ENCODE data around the gene RXRG. TPM values are rescaled to one million over a fixed set of nuclear protein-coding genes. Genes with fewer than 3 reads are reported as not detected.
A peak's percentile ranks its signal among the peaks of the same experiment; 100 is the strongest.

Gene RXRG
- total RNA-seq, 2 experiments from 2014 or later = not detected

DNA sequence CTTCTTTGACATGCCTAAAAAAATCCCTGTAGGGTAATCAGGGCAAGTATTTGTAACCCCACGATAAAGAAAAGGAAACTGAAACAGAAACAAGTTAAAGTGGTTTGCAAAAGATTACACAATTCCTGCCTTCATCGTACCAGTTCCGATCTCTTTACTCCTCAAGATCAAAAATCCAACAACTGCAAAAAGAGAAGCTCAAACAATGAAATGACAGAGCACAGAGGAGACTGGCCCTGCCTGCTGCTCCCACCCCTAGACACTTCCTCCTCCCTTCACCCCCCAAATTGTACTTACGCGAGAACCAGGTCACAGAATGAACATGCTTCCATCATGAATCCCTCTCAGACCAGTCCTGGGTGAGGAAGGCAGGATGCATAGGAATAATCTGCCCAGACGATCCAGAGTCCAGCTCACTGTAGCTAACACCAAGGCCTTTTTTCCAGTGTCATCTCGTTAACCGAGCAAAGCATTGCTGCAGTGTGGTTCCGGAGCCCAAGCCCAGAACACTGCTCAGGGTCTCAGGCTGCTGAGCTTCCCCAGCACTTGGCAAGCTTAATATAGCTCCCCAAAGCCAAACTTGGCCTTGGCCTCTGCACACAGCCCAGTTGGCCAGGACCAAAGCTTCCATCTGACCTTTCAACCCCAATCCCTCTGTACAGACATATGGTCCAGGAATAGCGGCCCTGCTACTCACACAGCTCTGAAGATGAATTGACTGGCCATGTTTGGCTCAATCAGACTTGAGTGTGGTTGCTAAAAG, 20.3 kb downstream of the RXRG start:
- Mint-ChIP-seq H3K27ac (peak overlapping the region; percentile 88), H3K27me3 (ENCODE audit: low read depth) (no peaks in the 10 kb centered on the region), H3K4me1 (ENCODE audit: low read depth) (peaks cover 16% of the 10 kb centered on the region), H3K36me3 (ENCODE audit: low read depth) (no peaks in the 10 kb centered on the region), H3K4me3 (peak overlapping the region; percentile 59), H3K9me3 (ENCODE audit: insufficient read depth) (no peaks in the 10 kb centered on the region)
- DNase-seq (peak; percentile 23), ATAC-seq (peak; percentile 74)
- POLR2A ChIA-PET = interaction anchor here (0.9 kb wide), 1 partner anchor 29 kb away, joined by 3 read pairs; no protein-coding TSS in a partner anchor
- CTCF ChIA-PET = interaction anchor here (0.9 to 1.4 kb wide), 3 partner anchors 18 to 169 kb away, joined by 3 to 5 read pairs (median 3); no protein-coding TSS in a partner anchor

GRCh38 chr1:165423136-165423535, 21.8 kb downstream of the RXRG start:
- ChIA-PET CTCF (no interaction called here), POLR2A (no interaction called here)
- H3K9me3 Mint-ChIP-seq (ENCODE audit: insufficient read depth) = no peaks in the 10 kb centered on the region
- H3K4me1 Mint-ChIP-seq (ENCODE audit: low read depth) = peaks cover 16% of the 10 kb centered on the region
- H3K27me3 Mint-ChIP-seq (ENCODE audit: low read depth) = peaks cover 4% of the 10 kb centered on the region
- ATAC-seq (no peak), DNase-seq (no peak)
- no peaks in the 10 kb centered on the region for H3K36me3 Mint-ChIP-seq (ENCODE audit: low read depth)
- no peak overlapping the region for H3K4me3 Mint-ChIP-seq
- H3K27ac Mint-ChIP-seq = no peak overlapping the region

DNA sequence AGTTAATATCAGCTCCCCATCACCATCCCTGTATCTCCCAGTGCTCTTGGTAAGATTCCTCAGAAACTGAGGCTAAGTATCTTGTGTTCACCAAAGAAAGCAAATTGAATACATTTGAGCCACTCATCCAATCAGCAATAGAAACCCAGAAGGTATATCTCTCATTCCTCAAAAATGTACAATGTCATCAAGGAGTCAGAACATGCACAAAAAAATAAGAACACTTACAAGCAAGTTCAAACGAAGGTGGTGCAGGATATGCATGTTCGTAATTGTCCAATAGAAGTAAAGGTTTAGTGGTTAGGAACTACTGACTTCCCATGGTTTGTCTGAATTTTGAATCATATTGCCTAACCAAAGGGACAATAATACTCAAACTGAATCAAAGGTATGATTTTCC, 24.3 kb downstream of the RXRG start:
- CTCF ChIA-PET = interaction anchor here (0.8 kb wide), 1 partner anchor 172 kb away, joined by 3 read pairs; no protein-coding TSS in a partner anchor
- no peaks in the 10 kb centered on the region for H3K9me3 Mint-ChIP-seq (ENCODE audit: insufficient read depth)
- ATAC-seq = no peak

GRCh38 chr1:165419839-165420238, 25.1 kb downstream of the RXRG start:
- ATAC-seq (no peak), DNase-seq (no peak)
- H3K4me3 Mint-ChIP-seq = no peak overlapping the region
- H3K36me3 Mint-ChIP-seq (ENCODE audit: low read depth) = no peaks in the 10 kb centered on the region
- no peaks in the 10 kb centered on the region for H3K9me3 Mint-ChIP-seq (ENCODE audit: insufficient read depth)
- no peak overlapping the region for H3K27ac Mint-ChIP-seq
- POLR2A ChIA-PET = interaction anchor here (0.6 kb wide), 1 partner anchor 325 kb away, joined by 5 read pairs; no protein-coding TSS in a partner anchor
- H3K27me3 Mint-ChIP-seq (ENCODE audit: low read depth) = peaks cover 27% of the 10 kb centered on the region
- CTCF ChIA-PET = interaction anchor here (0.9 to 1.4 kb wide), 2 partner anchors 17 to 53 kb away, joined by 3 to 6 read pairs; no protein-coding TSS in a partner anchor
- H3K4me1 Mint-ChIP-seq (ENCODE audit: low read depth) = peaks cover 11% of the 10 kb centered on the region

More for the DNA sequence above, 24.3 kb downstream of the RXRG start:
- Mint-ChIP-seq H3K27me3 (ENCODE audit: low read depth) (peaks cover 18% of the 10 kb centered on the region), H3K4me1 (ENCODE audit: low read depth) (peaks cover 16% of the 10 kb centered on the region), H3K4me3 (no peak overlapping the region), H3K27ac (no peak overlapping the region), H3K36me3 (ENCODE audit: low read depth) (no peaks in the 10 kb centered on the region)
- POLR2A ChIA-PET = no interaction called here
- DNase-seq = no peak

DNA sequence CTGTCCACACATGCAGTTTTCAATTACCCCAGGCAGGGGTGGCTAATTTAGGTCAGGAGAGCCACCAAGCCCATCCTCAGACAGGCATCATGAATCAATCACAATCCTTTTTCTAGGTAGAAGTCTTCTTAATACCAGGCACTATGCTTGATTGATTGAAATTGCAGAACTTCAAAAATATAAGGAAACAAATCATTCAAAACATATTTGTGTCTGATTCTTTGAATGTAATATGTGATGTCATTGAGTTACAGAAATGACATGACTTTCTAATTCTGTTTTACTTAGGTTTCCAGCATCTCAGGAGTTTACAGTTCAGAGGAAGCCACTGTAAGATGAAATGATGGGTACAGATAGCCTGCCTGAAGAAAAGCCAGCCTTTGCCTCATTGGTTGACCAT, 26.7 kb downstream of the RXRG start:
- Mint-ChIP-seq H3K27ac (no peak overlapping the region), H3K4me3 (no peak overlapping the region), H3K4me1 (ENCODE audit: low read depth) (no peaks in the 10 kb centered on the region), H3K36me3 (ENCODE audit: low read depth) (no peaks in the 10 kb centered on the region), H3K9me3 (ENCODE audit: insufficient read depth) (no peaks in the 10 kb centered on the region), H3K27me3 (ENCODE audit: low read depth) (peaks cover 38% of the 10 kb centered on the region)
- DNase-seq = no peak
- ChIA-PET POLR2A (no interaction called here), CTCF (no interaction called here)
- ATAC-seq = no peak

DNA sequence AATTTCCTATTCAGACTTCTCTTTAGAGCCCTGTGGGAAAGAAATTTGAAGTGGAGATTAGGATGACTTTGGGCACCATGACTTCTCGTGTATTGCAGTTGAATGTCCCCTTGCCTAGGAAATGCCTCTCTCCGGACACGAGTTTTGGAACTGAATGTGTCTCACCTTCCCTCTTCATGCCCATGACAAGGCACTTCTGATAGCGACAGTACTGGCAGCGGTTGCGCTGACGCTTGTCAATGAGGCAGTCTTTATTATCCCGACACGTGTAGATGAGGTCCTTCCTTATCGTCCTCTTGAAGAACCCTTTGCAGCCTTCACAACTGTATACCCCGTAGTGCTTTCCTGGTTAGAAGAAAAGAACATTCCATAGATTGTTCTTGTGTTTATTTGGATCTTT, 28.1 kb downstream of the RXRG start:
- ATAC-seq (no peak), DNase-seq (no peak)
- no peaks in the 10 kb centered on the region for H3K36me3 Mint-ChIP-seq (ENCODE audit: low read depth)
- no peak overlapping the region for H3K27ac Mint-ChIP-seq
- no peak overlapping the region for H3K4me3 Mint-ChIP-seq
- ChIA-PET POLR2A (no interaction called here), CTCF (no interaction called here)
- H3K27me3 Mint-ChIP-seq (ENCODE audit: low read depth) = peaks cover 40% of the 10 kb centered on the region
- H3K4me1 Mint-ChIP-seq (ENCODE audit: low read depth) = no peaks in the 10 kb centered on the region
- no peaks in the 10 kb centered on the region for H3K9me3 Mint-ChIP-seq (ENCODE audit: insufficient read depth)

DNA sequence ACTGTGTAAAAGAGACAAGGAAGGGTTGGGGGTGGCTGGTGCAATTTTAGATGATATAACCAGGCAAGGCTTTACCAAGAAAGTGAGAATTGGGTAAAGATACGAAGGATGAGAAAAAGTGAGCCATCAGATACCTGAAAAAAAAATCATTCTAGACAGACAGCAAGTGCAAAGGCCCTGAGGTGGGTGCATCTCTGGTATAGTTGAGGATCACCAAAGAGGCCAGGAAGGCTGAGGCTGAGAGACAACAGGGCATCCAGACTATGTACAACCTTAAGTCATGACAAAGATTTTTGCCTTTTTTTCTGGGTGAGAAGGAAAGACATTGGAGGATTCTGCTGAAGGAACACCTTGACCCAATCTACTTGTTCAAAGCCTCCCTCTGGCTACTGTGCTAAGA, 29.9 kb downstream of the RXRG start:
- ATAC-seq (no peak), DNase-seq (no peak)
- Mint-ChIP-seq H3K27ac (no peak overlapping the region), H3K9me3 (ENCODE audit: insufficient read depth) (no peaks in the 10 kb centered on the region), H3K27me3 (ENCODE audit: low read depth) (peaks cover 41% of the 10 kb centered on the region), H3K4me1 (ENCODE audit: low read depth) (no peaks in the 10 kb centered on the region), H3K4me3 (no peak overlapping the region), H3K36me3 (ENCODE audit: low read depth) (no peaks in the 10 kb centered on the region)
- ChIA-PET POLR2A (no interaction called here), CTCF (no interaction called here)

DNA sequence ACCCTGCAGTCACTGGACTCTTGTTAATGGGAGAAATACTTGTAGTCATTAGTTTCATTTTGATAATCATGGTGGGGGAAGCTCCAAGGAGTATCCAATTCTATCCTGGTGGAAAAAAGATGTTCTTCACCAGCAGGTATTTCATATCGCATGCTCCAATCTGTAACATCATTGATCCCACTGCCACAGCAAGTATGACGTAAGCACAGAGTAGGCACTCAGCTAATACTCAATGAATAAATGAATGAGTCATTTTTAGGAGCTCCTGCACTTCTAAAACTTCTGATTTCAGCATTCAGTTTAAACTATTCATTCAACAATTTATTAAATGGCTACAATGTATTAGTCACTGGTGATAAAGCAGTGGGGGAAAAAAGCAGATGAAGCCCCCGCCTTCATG, 30.3 kb downstream of the RXRG start:
- H3K4me1 Mint-ChIP-seq (ENCODE audit: low read depth) = no peaks in the 10 kb centered on the region
- ATAC-seq = no peak
- ChIA-PET POLR2A (no interaction called here), CTCF (interaction anchor here (2.7 kb wide), 1 partner anchor 46 kb away, joined by 7 read pairs; no protein-coding TSS in a partner anchor)
- H3K27ac Mint-ChIP-seq = no peak overlapping the region
- peaks cover 46% of the 10 kb centered on the region for H3K27me3 Mint-ChIP-seq (ENCODE audit: low read depth)
- H3K36me3 Mint-ChIP-seq (ENCODE audit: low read depth) = no peaks in the 10 kb centered on the region
- DNase-seq = no peak
- no peaks in the 10 kb centered on the region for H3K9me3 Mint-ChIP-seq (ENCODE audit: insufficient read depth)
- H3K4me3 Mint-ChIP-seq = no peak overlapping the region

- Mint-ChIP-seq H3K27ac (no peak overlapping the region), H3K4me1 (ENCODE audit: low read depth) (no peaks in the 10 kb centered on the region), H3K4me3 (no peak overlapping the region), H3K27me3 (ENCODE audit: low read depth) (peaks cover 53% of the 10 kb centered on the region), H3K9me3 (ENCODE audit: insufficient read depth) (no peaks in the 10 kb centered on the region), H3K36me3 (ENCODE audit: low read depth) (no peaks in the 10 kb centered on the region)
- ChIA-PET CTCF (interaction anchor here (1.8 to 2.0 kb wide), 2 partner anchors 18 to 181 kb away, joined by 6 to 10 read pairs; no protein-coding TSS in a partner anchor), POLR2A (no interaction called here)
- DNase-seq (no peak), ATAC-seq (no peak)
These were observed 33.5 kb downstream of the RXRG start for GRCh38 chr1:165411396-165411795.

GRCh38 chr1:165409657-165410358, 35.1 kb downstream of the RXRG start:
- ChIA-PET CTCF (interaction anchor here (1.8 to 2.0 kb wide), 2 partner anchors 16 to 183 kb away, joined by 6 to 10 read pairs; no protein-coding TSS in a partner anchor), POLR2A (no interaction called here)
- H3K27me3 Mint-ChIP-seq (ENCODE audit: low read depth) = peaks cover 40% of the 10 kb centered on the region
- no peaks in the 10 kb centered on the region for H3K36me3 Mint-ChIP-seq (ENCODE audit: low read depth)
- no peaks in the 10 kb centered on the region for H3K9me3 Mint-ChIP-seq (ENCODE audit: insufficient read depth)
- no peak for DNase-seq
- ATAC-seq = no peak
- no peak overlapping the region for H3K27ac Mint-ChIP-seq
- H3K4me1 Mint-ChIP-seq (ENCODE audit: low read depth) = no peaks in the 10 kb centered on the region
- H3K4me3 Mint-ChIP-seq = no peak overlapping the region

DNA sequence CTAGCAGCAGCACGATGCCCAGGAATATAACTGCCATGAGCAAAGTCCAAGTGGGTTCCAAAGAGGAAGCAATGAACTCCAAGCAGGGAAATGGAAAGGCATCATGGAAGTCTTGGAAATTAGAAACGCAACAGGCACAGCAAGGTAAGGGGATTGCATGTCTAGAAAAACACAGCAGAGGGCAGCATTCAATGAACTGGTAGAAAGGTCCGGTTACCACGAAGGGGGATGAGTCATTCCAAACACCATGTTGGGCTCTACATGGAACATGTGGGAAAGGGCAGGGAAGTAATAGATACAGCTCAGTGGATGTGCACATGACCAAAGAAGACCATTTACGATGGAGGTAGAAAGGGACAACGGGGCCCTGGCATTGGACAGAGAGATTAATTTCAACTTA, 36.4 kb downstream of the RXRG start:
- H3K4me3 Mint-ChIP-seq = no peak overlapping the region

DNA sequence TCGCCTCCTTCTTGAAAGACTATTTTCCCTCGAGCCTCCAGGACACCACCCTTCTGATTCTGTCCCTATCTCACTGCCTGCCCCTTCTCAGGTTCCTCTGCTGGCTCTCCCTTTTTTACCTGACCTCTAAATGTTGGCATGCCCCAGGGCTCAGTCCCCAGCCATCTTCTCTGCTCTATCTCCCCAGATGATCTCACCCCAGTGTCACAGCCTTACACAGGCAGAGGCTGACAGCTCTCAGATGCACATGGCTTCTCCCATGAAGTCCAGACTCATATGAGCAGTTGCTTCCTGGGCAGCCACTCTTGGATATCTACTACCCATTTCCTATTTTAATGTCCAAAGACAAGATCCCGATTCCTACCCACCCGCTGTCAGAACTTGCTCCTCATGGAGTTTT, 37.5 kb downstream of the RXRG start:
- Mint-ChIP-seq H3K4me3 (no peak overlapping the region), H3K27ac (no peak overlapping the region), H3K4me1 (ENCODE audit: low read depth) (peaks cover 2% of the 10 kb centered on the region), H3K36me3 (ENCODE audit: low read depth) (no peaks in the 10 kb centered on the region), H3K9me3 (ENCODE audit: insufficient read depth) (no peaks in the 10 kb centered on the region), H3K27me3 (ENCODE audit: low read depth) (peaks cover 27% of the 10 kb centered on the region)
- ChIA-PET CTCF (interaction anchor here (0.7 to 2.1 kb wide), 3 partner anchors 13 to 186 kb away, joined by 3 to 6 read pairs (median 5); no protein-coding TSS in a partner anchor), POLR2A (no interaction called here)
- DNase-seq (no peak), ATAC-seq (no peak)

More for the DNA sequence above, 36.4 kb downstream of the RXRG start:
- Mint-ChIP-seq H3K36me3 (ENCODE audit: low read depth) (no peaks in the 10 kb centered on the region), H3K4me1 (ENCODE audit: low read depth) (peaks cover 2% of the 10 kb centered on the region), H3K27me3 (ENCODE audit: low read depth) (peaks cover 30% of the 10 kb centered on the region), H3K27ac (no peak overlapping the region), H3K9me3 (ENCODE audit: insufficient read depth) (no peaks in the 10 kb centered on the region)
- ATAC-seq = no peak
- DNase-seq = no peak
- ChIA-PET POLR2A (no interaction called here), CTCF (interaction anchor here (1.5 kb wide), 1 partner anchor 10 kb away, joined by 4 read pairs; no protein-coding TSS in a partner anchor)
